Epithelial cell of proximal tubule (primary cell): Measurements from ENCODE around the gene CNGB1. TPM values are rescaled to one million over a fixed set of nuclear protein-coding genes. Genes with fewer than 3 reads are reported as not detected.
"Not testable (repeated sequence)": the region's sequence is repeated elsewhere in the genome, so short reads cannot be mapped to it uniquely, and the experiment has no call there.

Source experiments
- DNase-seq: peaks from one replicate; pipeline ENCODE4 v3.0.0-alpha.2; 2011; ENCODE audit warnings: low read depth
- H3K4me3 ChIP-seq: 2 replicates; pipeline ENCODE4 v1.5.1; 2011; ENCODE audit warnings: low read depth, mild to moderate bottlenecking, low read length
- CTCF ChIP-seq: conservative IDR thresholded peaks from 2 replicates; pipeline ENCODE4 v1.5.1; 2012; ENCODE audit warnings: low read depth, mild to moderate bottlenecking, low read length
- total RNA-seq: library from RNA; depleted of rRNA; stranded (reverse); fragments of >200 nt; gene quantifications from 2 replicates; pipeline ENCODE4 v1.2.3, GENCODE V29; 2015

The CNGB1 gene
- total RNA-seq, 1 donor from 2014 or later = 1.4 TPM

GRCh38 chr16:57923418-57923817 lies 47.5 kb downstream of the CNGB1 start:
- DNase-seq = no peak
- TF ChIP-seq CTCF = no peak
- H3K4me3 ChIP-seq = no peak overlapping the region

- no peak for TF ChIP-seq CTCF
- no peak overlapping the region for H3K4me3 ChIP-seq
- no peak for DNase-seq
Observed at GRCh38 chr16:57920880-57921229, 50.1 kb downstream of the CNGB1 start.

DNA sequence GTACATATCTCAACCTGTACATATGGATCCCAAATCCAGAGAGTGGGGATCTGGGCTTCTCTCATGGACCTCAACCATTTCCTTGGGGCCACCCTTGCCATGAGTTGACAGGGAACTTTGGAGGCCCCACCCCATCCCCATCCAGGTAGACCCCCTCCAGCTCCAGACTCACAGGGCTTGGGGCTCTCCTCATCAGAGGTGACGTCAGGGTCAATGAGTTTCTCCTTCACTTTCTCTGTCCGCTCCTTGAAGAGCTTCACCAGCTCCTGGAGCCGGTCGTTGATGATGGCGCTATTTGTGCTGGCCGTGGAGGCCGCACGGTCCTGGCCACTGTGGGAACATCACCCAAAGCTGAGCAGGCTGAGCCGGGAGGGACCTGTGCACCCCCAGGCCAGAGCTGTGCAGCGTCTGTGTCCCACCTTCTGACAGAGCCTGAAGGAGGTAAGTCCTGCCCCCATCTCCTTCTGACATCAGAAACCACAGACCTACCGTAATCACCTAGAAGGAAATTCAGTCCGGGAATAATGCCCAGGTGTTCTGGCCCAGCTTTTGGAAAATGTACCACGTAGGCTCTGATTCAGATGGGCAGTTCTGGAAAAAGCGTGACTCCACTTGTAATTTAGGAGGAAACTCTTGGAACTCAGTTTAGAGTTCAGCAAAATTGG lies 50.6 kb downstream of the CNGB1 start:
- H3K4me3 ChIP-seq = no peak overlapping the region
- no peak for TF ChIP-seq CTCF
- no peak for DNase-seq

- DNase-seq = no peak
- no peak for TF ChIP-seq CTCF
- H3K4me3 ChIP-seq = no peak overlapping the region
Observed at GRCh38 chr16:57918994-57919393, 51.9 kb downstream of the CNGB1 start.

DNA sequence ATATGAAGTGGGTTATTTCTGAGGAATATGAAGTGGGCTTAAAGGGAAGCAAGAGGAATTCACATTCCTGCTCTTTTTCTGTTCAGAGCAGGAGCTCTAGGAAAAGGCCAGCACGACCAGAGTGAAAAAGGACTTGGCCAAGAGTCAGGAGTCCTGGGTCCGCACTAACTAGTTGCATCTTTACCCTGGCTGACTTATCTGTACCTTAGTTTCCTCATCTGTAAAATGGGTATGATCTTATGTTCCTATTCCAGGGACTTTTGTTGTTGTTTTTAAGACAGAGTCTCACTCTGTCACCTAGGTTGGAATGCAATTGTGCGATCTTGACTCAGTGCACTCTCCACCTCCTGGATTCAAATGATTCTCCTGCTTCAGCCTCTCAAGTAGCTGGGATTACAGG lies 52.5 kb downstream of the CNGB1 start:
- no peak for DNase-seq
- no peak for TF ChIP-seq CTCF
- no peak overlapping the region for H3K4me3 ChIP-seq

- DNase-seq, H3K4me3 ChIP-seq: not testable (repeated sequence)
Observed at GRCh38 chr16:57917929-57918328, 53.0 kb downstream of the CNGB1 start.

DNA sequence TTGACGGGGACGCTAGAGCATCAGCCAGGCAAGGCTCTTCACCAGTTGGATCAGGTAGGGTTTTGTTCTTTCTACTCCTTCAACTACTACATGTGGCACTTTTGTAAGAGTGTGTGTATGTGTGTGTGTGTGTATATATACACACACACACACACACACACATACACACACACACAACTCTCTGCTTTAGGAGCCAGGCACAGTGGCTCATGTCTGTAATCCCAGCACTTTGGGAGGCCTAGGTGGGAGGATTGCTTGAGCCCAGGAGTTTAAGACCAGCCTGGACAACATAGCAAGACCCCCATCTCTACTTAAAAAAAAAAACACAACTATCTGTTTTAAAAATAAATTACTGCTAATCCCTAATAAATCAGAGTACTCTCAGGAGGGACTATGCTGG lies 53.4 kb downstream of the CNGB1 start:
- DNase-seq, H3K4me3 ChIP-seq: not testable (repeated sequence)

- TF ChIP-seq CTCF = no peak
- no peak overlapping the region for H3K4me3 ChIP-seq
- DNase-seq = no peak
Observed at GRCh38 chr16:57916735-57917438, 54.0 kb downstream of the CNGB1 start.
